Activated CD4-positive, alpha-beta T cell treated with anti-CD3 and anti-CD28 coated beads, Interleukin-2, amount 10 ng/mL, durations not matched to agents 24 days and 14 days (primary cell): ENCODE measurements around the gene ALG3. TPM values are rescaled to one million over a fixed set of nuclear protein-coding genes. Genes with fewer than 3 reads are reported as not detected.

ENCODE experiments used
- DNase-seq: peaks from one replicate; pipeline ENCODE4 v3.0.0; 2022
- H3K27ac Mint-ChIP-seq: one replicate; pipeline ENCODE4 v1.8.0; 2022; ENCODE audit warnings: mild to moderate bottlenecking, mixed read lengths
- H3K27me3 Mint-ChIP-seq: one replicate; pipeline ENCODE4 v1.8.0; 2022; ENCODE audit warnings: mixed read lengths
- H3K36me3 Mint-ChIP-seq: one replicate; pipeline ENCODE4 v1.8.0; 2022; ENCODE audit warnings: low read depth, mild to moderate bottlenecking, mixed read lengths
- H3K4me1 Mint-ChIP-seq: one replicate; pipeline ENCODE4 v1.8.0; 2021; ENCODE audit warnings: mixed read lengths
- H3K4me3 Mint-ChIP-seq: one replicate; pipeline ENCODE4 v1.8.0; 2022; ENCODE audit warnings: mild to moderate bottlenecking, moderate library complexity, mixed read lengths
- H3K9me3 Mint-ChIP-seq: one replicate; pipeline ENCODE4 v1.8.0; 2021; ENCODE audit warnings: mixed read lengths
- intact Hi-C: fragments of 100-400 bp; cut with micrococcal nuclease; formaldehyde crosslinking; loops from one replicate; pipeline ENCODE4 v1.15.1; 2023
- total RNA-seq: library from RNA; stranded (reverse); gene quantifications from 2 replicates; pipeline ENCODE4 v1.2.3, GENCODE V29; 2022

ALG3 gene
- total RNA-seq, 1 donor from 2014 or later: 82.5 TPM

DNA sequence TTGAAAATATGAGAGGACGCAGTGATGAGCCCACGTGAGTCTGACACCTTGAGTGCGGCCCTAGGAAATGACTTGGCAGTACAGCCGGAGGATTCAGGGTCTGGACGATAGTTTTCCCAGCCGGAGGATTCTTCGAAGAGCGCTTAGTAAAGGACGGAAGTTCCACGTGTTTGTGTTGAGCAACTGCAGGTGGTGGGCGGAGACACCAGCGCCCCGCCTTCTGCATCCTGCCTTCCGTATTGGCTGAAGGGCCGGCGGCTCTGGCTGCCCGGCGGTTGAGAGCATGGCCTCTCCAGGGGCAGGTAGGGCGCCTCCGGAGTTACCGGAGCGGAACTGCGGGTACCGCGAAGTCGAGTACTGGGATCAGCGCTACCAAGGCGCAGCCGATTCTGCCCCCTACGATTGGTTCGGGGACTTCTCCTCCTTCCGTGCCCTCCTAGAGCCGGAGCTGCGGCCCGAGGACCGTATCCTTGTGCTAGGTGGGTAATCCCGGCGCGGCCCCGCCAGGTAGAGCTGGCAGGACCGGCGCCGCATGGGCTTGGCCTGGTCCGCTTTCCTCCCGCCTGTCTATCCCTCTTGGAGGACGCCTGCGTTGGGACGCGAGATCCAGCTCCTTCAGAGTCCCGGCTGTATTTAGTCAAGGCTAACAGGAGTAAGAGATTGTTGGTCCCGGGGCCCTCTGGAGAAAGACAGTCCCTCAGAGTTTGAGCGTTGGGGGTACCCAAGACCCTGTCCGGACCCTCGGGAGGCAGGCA is 827 bp upstream of the ALG3 start, which contains the start of gene EEF1AKMT4:
Gene EEF1AKMT4, plus strand, starts transcription at position 261 of the 755 bp plus-strand sequence. Its CDS starts 23 bp downstream, at position 284.
- Mint-ChIP-seq H3K27ac (peak within 1 kb of the TSS; percentile 100), H3K9me3 (no peaks in the 10 kb centered on the region), H3K36me3 (peaks cover 20% of the 10 kb centered on the region), H3K4me1 (peaks cover 16% of the 10 kb centered on the region), H3K27me3 (no peaks in the 10 kb centered on the region), H3K4me3 (peak within 1 kb of the TSS; percentile 98)
- intact Hi-C loops: loop anchor here (1.0 to 5.0 kb wide), 9 partner anchors 11 to 232 kb away; partner anchors contain the start of genes ABCC5, AP2M1, EIF2B5 and EIF4G1
- DNase-seq: peak; percentile 99

DNA sequence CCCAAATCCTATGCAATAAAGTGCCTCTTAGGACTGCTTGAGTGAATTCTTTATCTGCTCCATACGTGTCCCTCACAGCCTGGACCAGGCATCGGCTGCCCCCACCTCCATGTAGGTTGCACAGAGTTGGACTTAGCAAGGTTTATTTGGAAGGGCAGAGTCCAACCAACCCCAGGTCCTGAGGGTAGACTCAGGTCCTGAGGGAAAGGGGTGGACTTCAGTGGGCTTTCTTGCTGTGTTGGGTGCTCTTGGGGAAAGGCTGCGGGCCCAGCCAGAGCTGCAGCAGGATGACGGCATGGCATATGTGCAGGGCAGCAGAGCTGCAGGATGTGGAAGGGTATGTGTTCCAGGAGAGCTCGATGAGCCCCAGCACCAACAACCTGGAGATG is 6.5 kb downstream of the ALG3 start:
- H3K27ac Mint-ChIP-seq: no peak overlapping the region
- peaks cover 5% of the 10 kb centered on the region for H3K4me1 Mint-ChIP-seq
- no peak overlapping the region for H3K4me3 Mint-ChIP-seq
- H3K9me3 Mint-ChIP-seq: no peaks in the 10 kb centered on the region
- no peaks in the 10 kb centered on the region for H3K27me3 Mint-ChIP-seq
- intact Hi-C loops: no loop called here
- peaks cover 32% of the 10 kb centered on the region for H3K36me3 Mint-ChIP-seq
- DNase-seq: no peak

DNA sequence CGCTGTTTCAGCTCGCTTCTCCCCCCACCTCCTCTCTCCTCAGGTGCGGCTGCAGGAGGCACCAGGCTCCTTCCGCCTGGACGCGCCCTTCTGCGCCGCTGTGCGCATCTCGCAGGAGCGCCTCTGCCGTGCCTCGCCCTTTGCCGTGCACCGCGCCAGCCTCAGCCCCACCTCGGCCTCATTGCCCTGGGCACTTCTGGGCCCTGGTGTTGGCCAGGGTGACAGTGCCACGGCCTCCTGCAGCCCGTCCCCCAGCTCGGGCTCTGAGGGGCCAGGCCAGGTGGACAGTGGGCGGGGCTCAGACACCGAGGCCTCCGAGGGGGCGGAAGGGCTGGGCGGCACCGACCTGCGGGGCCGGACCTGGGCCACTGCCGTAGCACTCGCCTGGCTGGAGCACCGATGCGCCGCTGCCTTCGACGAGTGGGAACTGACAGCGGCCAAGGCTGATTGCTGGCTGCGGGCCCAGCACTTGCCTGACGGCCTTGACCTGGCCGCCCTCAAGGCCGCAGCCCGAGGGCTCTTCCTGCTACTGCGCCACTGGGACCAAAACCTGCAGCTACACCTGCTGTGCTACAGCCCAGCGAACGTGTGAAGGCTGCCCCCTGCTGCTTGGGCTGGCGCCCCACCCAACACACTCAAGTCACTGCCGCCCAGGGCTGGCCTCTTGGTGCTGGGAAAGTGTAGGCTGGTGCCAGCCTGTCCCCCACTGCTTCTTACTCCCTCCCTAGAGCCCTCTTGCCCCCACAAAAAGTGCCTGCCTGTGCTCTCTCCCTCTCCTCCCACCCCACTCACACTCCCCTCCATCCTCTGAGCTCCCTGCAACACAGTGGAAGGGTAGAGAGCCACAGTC is 7.1 kb downstream of the ALG3 start:
- peaks cover 5% of the 10 kb centered on the region for H3K4me1 Mint-ChIP-seq
- no peak for DNase-seq
- no peak overlapping the region for H3K27ac Mint-ChIP-seq
- H3K9me3 Mint-ChIP-seq: no peaks in the 10 kb centered on the region
- H3K4me3 Mint-ChIP-seq: no peak overlapping the region
- intact Hi-C loops: no loop called here
- H3K27me3 Mint-ChIP-seq: no peaks in the 10 kb centered on the region
- peaks cover 32% of the 10 kb centered on the region for H3K36me3 Mint-ChIP-seq

- no peak overlapping the region for H3K27ac Mint-ChIP-seq
- H3K4me3 Mint-ChIP-seq: no peak overlapping the region
- no peaks in the 10 kb centered on the region for H3K27me3 Mint-ChIP-seq
- H3K36me3 Mint-ChIP-seq: peaks cover 31% of the 10 kb centered on the region
- H3K4me1 Mint-ChIP-seq: peaks cover 5% of the 10 kb centered on the region
- no peak for DNase-seq
- intact Hi-C loops: no loop called here
- no peaks in the 10 kb centered on the region for H3K9me3 Mint-ChIP-seq
Measured at GRCh38 chr3:184241141-184241446, 7.7 kb downstream of the ALG3 start.

DNA sequence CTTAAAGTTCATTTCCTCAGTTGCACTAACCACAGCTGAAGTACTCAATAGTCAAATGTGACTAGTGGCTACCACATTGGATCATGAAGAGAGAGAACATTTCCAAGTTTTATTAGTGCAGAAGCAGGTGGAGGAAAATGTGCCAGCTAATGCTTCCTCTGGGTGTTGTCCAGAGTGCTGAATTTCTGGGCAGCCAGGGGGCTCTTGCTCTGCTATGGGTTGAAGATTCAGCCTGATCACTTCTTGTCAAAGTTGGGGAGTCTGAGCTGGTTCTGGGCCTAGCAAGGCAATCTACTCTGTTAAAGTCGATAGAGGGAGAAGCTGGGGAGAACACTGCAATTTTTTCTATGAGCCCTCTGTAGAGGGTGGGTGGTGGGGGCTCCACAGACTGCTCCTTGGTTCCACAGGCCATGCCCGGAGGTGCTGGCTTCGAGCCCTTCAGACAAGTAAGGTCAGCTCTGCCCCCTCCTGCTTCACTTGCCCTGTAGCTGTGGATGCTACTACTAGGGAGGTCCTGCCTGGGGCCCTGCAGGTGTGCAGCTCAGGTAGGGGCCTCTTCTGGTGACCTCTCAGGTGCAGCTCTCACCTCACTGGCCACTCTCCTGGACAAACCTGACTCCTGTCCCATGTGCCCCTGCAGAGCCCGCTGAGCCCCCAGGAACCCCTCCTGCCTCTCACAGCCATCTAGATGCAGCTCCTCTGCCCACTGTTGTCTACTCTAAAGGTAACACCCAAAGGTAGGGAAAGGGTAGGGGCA is 8.2 kb downstream of the ALG3 start:
- H3K36me3 Mint-ChIP-seq: peaks cover 26% of the 10 kb centered on the region
- no peak overlapping the region for H3K4me3 Mint-ChIP-seq
- no peaks in the 10 kb centered on the region for H3K4me1 Mint-ChIP-seq
- no peak overlapping the region for H3K27ac Mint-ChIP-seq
- H3K27me3 Mint-ChIP-seq: no peaks in the 10 kb centered on the region
- intact Hi-C loops: no loop called here
- H3K9me3 Mint-ChIP-seq: no peaks in the 10 kb centered on the region
- DNase-seq: peak; percentile 59

- Mint-ChIP-seq H3K27ac (no peak overlapping the region), H3K27me3 (no peaks in the 10 kb centered on the region), H3K36me3 (peaks cover 19% of the 10 kb centered on the region), H3K9me3 (no peaks in the 10 kb centered on the region), H3K4me3 (no peak overlapping the region), H3K4me1 (no peaks in the 10 kb centered on the region)
- DNase-seq: no peak
- intact Hi-C loops: no loop called here
Measured at GRCh38 chr3:184239708-184240107, 9.1 kb downstream of the ALG3 start.

- intact Hi-C loops: no loop called here
- Mint-ChIP-seq H3K4me3 (no peak overlapping the region), H3K4me1 (no peaks in the 10 kb centered on the region), H3K27ac (no peak overlapping the region), H3K36me3 (peaks cover 14% of the 10 kb centered on the region), H3K27me3 (no peaks in the 10 kb centered on the region), H3K9me3 (no peaks in the 10 kb centered on the region)
- peak; percentile 48 for DNase-seq
Measured at GRCh38 chr3:184239221-184239620, 9.5 kb downstream of the ALG3 start.

GRCh38 chr3:184238246-184238818 is 10.4 kb downstream of the ALG3 start:
- DNase-seq: no peak
- Mint-ChIP-seq H3K27ac (no peak overlapping the region), H3K4me3 (no peak overlapping the region), H3K9me3 (no peaks in the 10 kb centered on the region), H3K36me3 (peaks cover 11% of the 10 kb centered on the region), H3K4me1 (no peaks in the 10 kb centered on the region), H3K27me3 (peaks cover 3% of the 10 kb centered on the region)
- intact Hi-C loops: no loop called here

- peaks cover 8% of the 10 kb centered on the region for H3K36me3 Mint-ChIP-seq
- H3K9me3 Mint-ChIP-seq: no peaks in the 10 kb centered on the region
- H3K4me3 Mint-ChIP-seq: no peak overlapping the region
- intact Hi-C loops: no loop called here
- H3K27ac Mint-ChIP-seq: no peak overlapping the region
- no peak for DNase-seq
- no peaks in the 10 kb centered on the region for H3K4me1 Mint-ChIP-seq
- peaks cover 5% of the 10 kb centered on the region for H3K27me3 Mint-ChIP-seq
Measured at GRCh38 chr3:184237807-184238206, 11.0 kb downstream of the ALG3 start.

- intact Hi-C loops: no loop called here
- Mint-ChIP-seq H3K36me3 (peaks cover 2% of the 10 kb centered on the region), H3K27me3 (peaks cover 11% of the 10 kb centered on the region), H3K9me3 (no peaks in the 10 kb centered on the region), H3K4me1 (no peaks in the 10 kb centered on the region), H3K27ac (no peak overlapping the region), H3K4me3 (no peak overlapping the region)
- no peak for DNase-seq
Measured at GRCh38 chr3:184237211-184237610, 11.6 kb downstream of the ALG3 start.

- intact Hi-C loops: no loop called here
- no peaks in the 10 kb centered on the region for H3K9me3 Mint-ChIP-seq
Measured at GRCh38 chr3:184236636-184237035, 12.1 kb downstream of the ALG3 start.

DNA sequence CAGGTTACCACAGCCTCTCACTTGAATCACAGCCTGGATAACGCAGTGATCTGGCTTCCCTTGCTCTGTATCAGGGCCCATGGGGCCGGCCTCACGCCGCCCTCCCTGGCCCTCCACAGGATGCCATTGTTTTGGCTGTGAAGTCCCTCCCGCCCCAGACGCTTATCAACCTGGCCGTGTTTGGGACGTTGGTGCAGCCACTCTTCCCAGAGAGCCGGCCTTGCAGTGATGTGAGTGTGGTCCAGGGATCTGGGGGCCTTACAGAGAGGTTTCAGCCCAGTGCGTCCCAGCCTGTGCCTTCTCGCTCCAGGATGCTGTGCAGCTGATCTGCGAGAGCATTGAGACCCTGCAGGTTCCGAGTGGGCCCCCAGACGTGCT is 12.7 kb downstream of the ALG3 start:
- Mint-ChIP-seq H3K4me1 (peaks cover 4% of the 10 kb centered on the region), H3K4me3 (no peak overlapping the region), H3K36me3 (no peaks in the 10 kb centered on the region), H3K27ac (no peak overlapping the region), H3K9me3 (no peaks in the 10 kb centered on the region), H3K27me3 (peaks cover 23% of the 10 kb centered on the region)
- DNase-seq: no peak
- intact Hi-C loops: no loop called here

More at GRCh38 chr3:184236636-184237035, 12.1 kb downstream of the ALG3 start:
- H3K4me3 Mint-ChIP-seq: no peak overlapping the region
- H3K27ac Mint-ChIP-seq: no peak overlapping the region
- H3K36me3 Mint-ChIP-seq: no peaks in the 10 kb centered on the region
- no peaks in the 10 kb centered on the region for H3K4me1 Mint-ChIP-seq
- no peak for DNase-seq
- peaks cover 17% of the 10 kb centered on the region for H3K27me3 Mint-ChIP-seq

- Mint-ChIP-seq H3K4me1 (peaks cover 6% of the 10 kb centered on the region), H3K27ac (no peak overlapping the region), H3K4me3 (no peak overlapping the region), H3K27me3 (peaks cover 25% of the 10 kb centered on the region), H3K36me3 (no peaks in the 10 kb centered on the region), H3K9me3 (no peaks in the 10 kb centered on the region)
- intact Hi-C loops: no loop called here
- no peak for DNase-seq
Measured at GRCh38 chr3:184235381-184236032, 13.3 kb downstream of the ALG3 start.
